PC-9 (cell line): ENCODE measurements around the gene ZNF534.

Source experiments
- EZH2 ChIP-seq: fragments of 200-600 bp; sonication (generic); IDR thresholded peaks from 2 replicates; pipeline ENCODE4 v1.8.0; 2017; ENCODE audit warnings: antibody characterized with exemption, low read depth
- TF ChIP-seq, protein P1 (sequence below): fragments of 200-600 bp; sonication (generic); conservative IDR thresholded peaks from 2 replicates; pipeline ENCODE4 v1.6.1; 2017; ENCODE audit warnings: mixed run types, antibody characterized with exemption, mild to moderate bottlenecking, moderate library complexity

- TF ChIP-seq, protein P1, sequence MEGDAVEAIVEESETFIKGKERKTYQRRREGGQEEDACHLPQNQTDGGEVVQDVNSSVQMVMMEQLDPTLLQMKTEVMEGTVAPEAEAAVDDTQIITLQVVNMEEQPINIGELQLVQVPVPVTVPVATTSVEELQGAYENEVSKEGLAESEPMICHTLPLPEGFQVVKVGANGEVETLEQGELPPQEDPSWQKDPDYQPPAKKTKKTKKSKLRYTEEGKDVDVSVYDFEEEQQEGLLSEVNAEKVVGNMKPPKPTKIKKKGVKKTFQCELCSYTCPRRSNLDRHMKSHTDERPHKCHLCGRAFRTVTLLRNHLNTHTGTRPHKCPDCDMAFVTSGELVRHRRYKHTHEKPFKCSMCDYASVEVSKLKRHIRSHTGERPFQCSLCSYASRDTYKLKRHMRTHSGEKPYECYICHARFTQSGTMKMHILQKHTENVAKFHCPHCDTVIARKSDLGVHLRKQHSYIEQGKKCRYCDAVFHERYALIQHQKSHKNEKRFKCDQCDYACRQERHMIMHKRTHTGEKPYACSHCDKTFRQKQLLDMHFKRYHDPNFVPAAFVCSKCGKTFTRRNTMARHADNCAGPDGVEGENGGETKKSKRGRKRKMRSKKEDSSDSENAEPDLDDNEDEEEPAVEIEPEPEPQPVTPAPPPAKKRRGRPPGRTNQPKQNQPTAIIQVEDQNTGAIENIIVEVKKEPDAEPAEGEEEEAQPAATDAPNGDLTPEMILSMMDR: no peak
- TF ChIP-seq EZH2: no peak
Measured at GRCh38 chr19:52415711-52416110, 13.2 kb upstream of the ZNF534 start.
